MCF 10A (cell line): ENCODE measurements around the gene HS3ST6. TPM values are rescaled to one million over a fixed set of nuclear protein-coding genes. Genes with fewer than 3 reads are reported as not detected.
A peak's percentile ranks its signal among the peaks of the same experiment; 100 is the strongest.
"Not testable (repeated sequence)": the region's sequence is repeated elsewhere in the genome, so short reads cannot be mapped to it uniquely, and the experiment has no call there.

ENCODE experiments used
- BruUV-seq: library from RNA; stranded (reverse); fragments of 400-500 nt; replicated peaks from 2 replicates; lab custom pipeline; 2021; lab: Mats Ljungman, UMichigan
- CTCF ChIA-PET: fragments of 300-600 bp; sonication (Branson Sonifier 250); formaldehyde crosslinking; extraction: SDS; loops from one replicate; lab custom pipeline; 2021; ENCODE audit warnings: antibody characterized with exemption, inconsistent platforms; lab: Yijun Ruan, JAX
- POLR2A ChIA-PET: fragments of 300-600, 350-650 bp; sonication (Branson Sonifier 250); formaldehyde crosslinking; extraction: SDS; loops from one replicate; lab custom pipeline; 2020; ENCODE audit warnings: antibody characterized with exemption, inconsistent platforms; lab: Yijun Ruan, JAX
- DNase-seq: peaks from one replicate; pipeline ENCODE4 v3.0.0-alpha.2; 2018; ENCODE audit not compliant: unreplicated experiment
- H3K27ac Mint-ChIP-seq: one replicate; pipeline ENCODE4 v1.8.0; 2022; ENCODE audit warnings: mild to moderate bottlenecking, low read depth, mixed read lengths; ENCODE audit not compliant: unreplicated experiment
- H3K27me3 Mint-ChIP-seq: one replicate; pipeline ENCODE4 v1.8.0; 2022; ENCODE audit warnings: mixed read lengths; ENCODE audit not compliant: insufficient read depth, unreplicated experiment
- H3K36me3 Mint-ChIP-seq: one replicate; pipeline ENCODE4 v1.8.0; 2022; ENCODE audit warnings: mild to moderate bottlenecking, moderate library complexity, mixed read lengths; ENCODE audit not compliant: insufficient read depth, unreplicated experiment
- H3K4me1 Mint-ChIP-seq: one replicate; pipeline ENCODE4 v1.8.0; 2022; ENCODE audit warnings: mixed read lengths; ENCODE audit not compliant: insufficient read depth, unreplicated experiment
- H3K4me3 Mint-ChIP-seq: one replicate; pipeline ENCODE4 v1.8.0; 2022; ENCODE audit warnings: mild to moderate bottlenecking, moderate library complexity, mixed read lengths; ENCODE audit not compliant: unreplicated experiment
- H3K9me3 Mint-ChIP-seq: one replicate; pipeline ENCODE4 v1.8.0; 2022; ENCODE audit warnings: mixed read lengths; ENCODE audit not compliant: unreplicated experiment
- CTCF ChIP-seq: fragments of 200-600 bp; IDR thresholded peaks from one replicate; pipeline ENCODE4 v1.8.0; 2022; ENCODE audit warnings: antibody characterized with exemption, mild to moderate bottlenecking; ENCODE audit not compliant: unreplicated experiment
- intact Hi-C: fragments of 100-400 bp; cut with micrococcal nuclease; formaldehyde crosslinking; loops from 2 replicates; pipeline ENCODE4 v1.14.1; 2022
- total RNA-seq: library from RNA; stranded (reverse); gene quantifications from 2 replicates; pipeline ENCODE4 v1.2.3, GENCODE V29; 2022

The HS3ST6 gene
- total RNA-seq, 1 experiment from 2014 or later: not detected

DNA sequence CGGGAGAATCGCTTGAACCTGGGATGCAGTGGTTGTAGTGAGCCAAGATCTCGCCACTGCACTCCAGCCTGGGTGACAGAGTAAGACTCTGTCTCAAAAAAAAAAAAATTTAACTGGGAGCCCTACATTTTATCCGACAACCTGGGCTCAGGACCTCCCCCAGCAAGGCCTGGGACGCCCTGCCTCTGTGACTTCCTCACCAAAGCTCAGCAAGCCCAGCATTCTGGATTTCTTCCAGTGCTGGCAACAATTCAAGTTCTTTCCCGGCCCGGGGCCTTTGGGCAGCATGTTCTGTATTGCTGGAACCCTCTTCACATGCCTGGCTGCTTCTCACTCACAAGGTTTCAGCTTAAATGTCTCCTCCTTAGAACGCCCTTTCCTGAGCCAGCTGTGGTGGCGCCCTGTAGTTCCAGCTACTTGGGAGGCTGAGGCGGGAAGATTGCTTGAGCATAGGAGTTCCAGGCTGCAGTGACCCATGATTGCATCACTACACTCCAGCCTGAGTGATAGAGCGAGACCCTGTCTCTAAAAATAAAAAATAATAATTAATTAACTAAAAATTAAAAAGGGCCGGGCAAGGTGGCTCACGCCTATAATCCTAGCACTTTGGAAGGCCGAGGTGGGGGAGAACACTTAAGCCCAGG is 30.4 kb downstream of the HS3ST6 start:
- intact Hi-C loops: no loop called here
- Mint-ChIP-seq H3K27ac (no peak overlapping the region), H3K4me3 (no peak overlapping the region), H3K36me3 (no peaks in the 10 kb centered on the region), H3K27me3 (peaks cover 43% of the 10 kb centered on the region), H3K4me1 (no peaks in the 10 kb centered on the region), H3K9me3 (no peaks in the 10 kb centered on the region)
- POLR2A ChIA-PET: no interaction called here
- BruUV-seq: no TSS peak
- CTCF ChIA-PET: no interaction called here
- no peak for TF ChIP-seq CTCF
- DNase-seq: peak; percentile 21

DNA sequence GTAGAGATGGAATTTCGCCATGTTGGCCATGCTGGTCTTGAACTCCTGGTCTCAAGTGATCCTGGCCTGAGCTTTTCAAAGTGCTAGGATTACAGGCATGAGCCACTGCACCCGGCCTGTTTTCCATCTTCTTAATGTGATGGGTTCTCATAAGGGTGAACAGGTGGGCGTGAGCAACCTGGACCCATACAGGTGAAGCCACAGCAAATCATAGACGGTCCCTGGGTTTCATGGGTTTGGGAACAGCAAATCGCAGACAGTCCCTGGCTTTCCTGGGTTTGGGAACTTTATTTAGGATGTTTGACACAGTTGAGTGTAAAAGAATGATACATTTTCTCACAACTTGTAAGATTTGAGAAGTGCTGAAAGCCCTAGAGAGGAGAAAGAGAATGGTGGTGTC is 33.3 kb downstream of the HS3ST6 start:
- DNase-seq: no peak
- no TSS peak for BruUV-seq
- Mint-ChIP-seq H3K4me3 (no peak overlapping the region), H3K4me1 (no peaks in the 10 kb centered on the region), H3K27me3 (peaks cover 19% of the 10 kb centered on the region), H3K9me3 (no peaks in the 10 kb centered on the region), H3K27ac (no peak overlapping the region), H3K36me3 (no peaks in the 10 kb centered on the region)
- TF ChIP-seq CTCF: no peak
- CTCF ChIA-PET: interaction anchor here (0.6 to 1.1 kb wide), 7 partner anchors 14 to 100 kb away, joined by 3 to 4 read pairs (median 3); no protein-coding TSS in a partner anchor
- POLR2A ChIA-PET: interaction anchor here (0.9 kb wide), 1 partner anchor 15 kb away, joined by 4 read pairs; no protein-coding TSS in a partner anchor
- intact Hi-C loops: no loop called here

DNA sequence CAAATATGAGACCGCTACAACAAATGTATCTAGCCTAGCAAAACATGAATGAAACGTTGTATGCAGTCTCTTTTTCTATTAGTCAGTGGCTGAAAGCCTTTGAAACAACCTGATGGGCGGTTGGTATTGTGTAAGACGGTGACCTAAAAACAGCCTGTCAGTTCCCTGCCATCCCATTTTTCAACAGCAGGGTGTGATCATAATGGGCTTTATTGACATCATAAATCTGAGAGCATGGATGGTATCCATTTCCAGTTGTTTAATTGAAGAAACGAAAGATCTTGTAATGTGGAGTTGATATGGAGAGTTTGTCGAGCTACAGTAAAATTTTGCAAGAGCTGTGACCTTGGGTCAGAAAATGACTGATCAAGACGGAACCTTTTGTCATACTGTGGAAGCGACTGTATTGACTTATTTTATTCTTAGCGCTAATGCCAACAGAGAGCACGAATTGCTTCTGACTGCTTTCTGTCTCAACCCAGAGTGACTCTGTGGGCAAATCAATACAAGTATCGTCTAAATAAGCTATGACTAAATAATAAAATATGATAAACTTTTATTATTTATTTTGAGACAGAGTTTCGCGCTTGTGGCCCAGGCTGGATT is 34.0 kb downstream of the HS3ST6 start:
- BruUV-seq: no TSS peak
- intact Hi-C loops: no loop called here
- no peaks in the 10 kb centered on the region for H3K36me3 Mint-ChIP-seq
- peak; percentile 68 for DNase-seq
- H3K4me3 Mint-ChIP-seq: no peak overlapping the region
- TF ChIP-seq CTCF: peak; percentile 12
- no peaks in the 10 kb centered on the region for H3K4me1 Mint-ChIP-seq
- H3K27ac Mint-ChIP-seq: no peak overlapping the region
- CTCF ChIA-PET: interaction anchor here (0.6 to 1.1 kb wide), 8 partner anchors 14 to 99 kb away, joined by 3 to 4 read pairs (median 3); no protein-coding TSS in a partner anchor
- POLR2A ChIA-PET: no interaction called here
- H3K9me3 Mint-ChIP-seq: no peaks in the 10 kb centered on the region
- peaks cover 13% of the 10 kb centered on the region for H3K27me3 Mint-ChIP-seq

GRCh38 chr16:1881172-1881571 is 37.0 kb downstream of the HS3ST6 start:
- H3K9me3 Mint-ChIP-seq, H3K4me3 Mint-ChIP-seq, CTCF ChIA-PET, H3K4me1 Mint-ChIP-seq, BruUV-seq, DNase-seq, intact Hi-C loops, H3K27ac Mint-ChIP-seq, H3K36me3 Mint-ChIP-seq, POLR2A ChIA-PET, H3K27me3 Mint-ChIP-seq: not testable (repeated sequence)
